ENCODE data around the gene STK10. TPM values are rescaled to one million over a fixed set of nuclear protein-coding genes. Genes with fewer than 3 reads are reported as not detected.

The STK10 gene
- total RNA-seq, 3 donors from 2014 or later = 17.1 to 32.5 (median 23.3) TPM

GRCh38 chr5:172187118-172188032 lies 649 bp downstream of the STK10 start:
- H3K4me3 ChIP-seq = peak overlapping the region; percentile 75 to 90 (median 81)
- H3K4me1 ChIP-seq = peaks cover 0 to 3% of the 10 kb centered on the region in 2 donors
- intact Hi-C loops (cut with DNase I; ENCODE audit: low total_unique reads) = loop anchor here (10.0 kb wide), 1 partner anchor 83 kb away; no protein-coding TSS in a partner anchor
- no peaks in the 10 kb centered on the region for H3K9me3 ChIP-seq
- TF ChIP-seq CTCF (IDR thresholded peaks at IDR 0.05) (no peak), POLR2AphosphoS5 (IDR thresholded peaks at IDR 0.05) (peak in 1 of 3 donors; percentile 6)
- H3K36me3 ChIP-seq = no peaks in the 10 kb centered on the region
- H3K27ac ChIP-seq = peak overlapping the region; percentile 77 to 79
- H3K27me3 ChIP-seq = no peaks in the 10 kb centered on the region
- no peak for DNase-seq (ENCODE audit: low spot score in 2 of 2)

- peak overlapping the region; percentile 36 to 90 (median 81) for H3K4me3 ChIP-seq
- H3K36me3 ChIP-seq = no peaks in the 10 kb centered on the region
- intact Hi-C loops (cut with DNase I; ENCODE audit: low total_unique reads) = loop anchor here (10.0 kb wide), 1 partner anchor 81 kb away; no protein-coding TSS in a partner anchor
- H3K4me1 ChIP-seq = peaks cover 0 to 3% of the 10 kb centered on the region in 2 donors
- no peaks in the 10 kb centered on the region for H3K27me3 ChIP-seq
- H3K27ac ChIP-seq = peak overlapping the region; percentile 12 to 54
- TF ChIP-seq POLR2A (IDR thresholded peaks at IDR 0.05) (no peak), CTCF (IDR thresholded peaks at IDR 0.05) (no peak), POLR2AphosphoS5 (IDR thresholded peaks at IDR 0.05) (no peak)
- no peak for DNase-seq (ENCODE audit: low spot score in 2 of 2)
- H3K9me3 ChIP-seq = no peaks in the 10 kb centered on the region
Observed at GRCh38 chr5:172186114-172186695, 1.8 kb downstream of the STK10 start.

GRCh38 chr5:172185096-172185461 lies 2.9 kb downstream of the STK10 start:
- TF ChIP-seq POLR2A (IDR thresholded peaks at IDR 0.05) (no peak), CTCF (IDR thresholded peaks at IDR 0.05) (no peak), POLR2AphosphoS5 (IDR thresholded peaks at IDR 0.05) (no peak)
- Histone ChIP-seq H3K9me3 (no peaks in the 10 kb centered on the region), H3K4me3 (peak overlapping the region in 1 of 3 donors; percentile 36), H3K4me1 (peaks cover 0 to 3% of the 10 kb centered on the region in 2 donors), H3K36me3 (no peaks in the 10 kb centered on the region), H3K27me3 (no peaks in the 10 kb centered on the region), H3K27ac (peak overlapping the region in 1 of 2 donors; percentile 8)
- DNase-seq (ENCODE audit: low spot score in 2 of 2) = no peak
- intact Hi-C loops (cut with DNase I; ENCODE audit: low total_unique reads) = loop anchor here (10.0 kb wide), 1 partner anchor 80 kb away; no protein-coding TSS in a partner anchor

GRCh38 chr5:172183881-172184280 lies 4.1 kb downstream of the STK10 start:
- Histone ChIP-seq H3K36me3 (no peaks in the 10 kb centered on the region), H3K4me3 (no peak overlapping the region), H3K4me1 (peaks cover 0 to 3% of the 10 kb centered on the region in 2 donors), H3K9me3 (no peaks in the 10 kb centered on the region), H3K27me3 (no peaks in the 10 kb centered on the region), H3K27ac (peak overlapping the region in 1 of 2 donors; percentile 35)
- TF ChIP-seq CTCF (IDR thresholded peaks at IDR 0.05) = no peak
- no peak for TF ChIP-seq POLR2AphosphoS5 (IDR thresholded peaks at IDR 0.05)
- no peak for TF ChIP-seq POLR2A (IDR thresholded peaks at IDR 0.05)
- DNase-seq (ENCODE audit: low spot score in 2 of 2) = no peak
- intact Hi-C loops (cut with DNase I; ENCODE audit: low total_unique reads) = loop anchor here (10.0 kb wide), 1 partner anchor 79 kb away; no protein-coding TSS in a partner anchor

Measured in breast epithelium (tissue), 4 donors.